Effector memory CD4-positive, alpha-beta T cell (primary cell): ENCODE data around the gene TMEM168.

ENCODE experiments used
- DNase-seq, 3 donors: peaks; one replicate each; pipeline ENCODE4 v3.0.0-alpha.2; 2020
- H3K27ac ChIP-seq: 2 replicates; pipeline ENCODE4 v1.7.0; 2013; ENCODE audit warnings: mild to moderate bottlenecking, low read length, moderate library complexity; ENCODE audit not compliant: insufficient read depth, poor library complexity, severe bottlenecking
- H3K27me3 ChIP-seq: replicated peaks from 2 replicates; pipeline ENCODE4 v1.7.0; 2013; ENCODE audit warnings: mild to moderate bottlenecking, low read length; ENCODE audit not compliant: insufficient read depth, control insufficient read depth, poor library complexity, severe bottlenecking
- H3K36me3 ChIP-seq: 2 replicates; pipeline ENCODE4 v1.7.0; 2013; ENCODE audit warnings: mild to moderate bottlenecking, low read length, moderate library complexity; ENCODE audit not compliant: control insufficient read depth, insufficient read depth
- H3K4me1 ChIP-seq: 2 replicates; pipeline ENCODE4 v1.7.0; 2013; ENCODE audit warnings: low read length, mild to moderate bottlenecking; ENCODE audit not compliant: control insufficient read depth, insufficient read depth, poor library complexity, severe bottlenecking
- H3K4me3 ChIP-seq: 2 replicates; pipeline ENCODE4 v1.7.0; 2013; ENCODE audit warnings: low read length, low read depth, mild to moderate bottlenecking; ENCODE audit not compliant: insufficient read depth, poor library complexity, severe bottlenecking
- H3K9me3 ChIP-seq: 2 replicates; pipeline ENCODE4 v1.7.0; 2013; ENCODE audit warnings: mild to moderate bottlenecking, low read length, moderate library complexity; ENCODE audit not compliant: control insufficient read depth

TMEM168 gene

DNA sequence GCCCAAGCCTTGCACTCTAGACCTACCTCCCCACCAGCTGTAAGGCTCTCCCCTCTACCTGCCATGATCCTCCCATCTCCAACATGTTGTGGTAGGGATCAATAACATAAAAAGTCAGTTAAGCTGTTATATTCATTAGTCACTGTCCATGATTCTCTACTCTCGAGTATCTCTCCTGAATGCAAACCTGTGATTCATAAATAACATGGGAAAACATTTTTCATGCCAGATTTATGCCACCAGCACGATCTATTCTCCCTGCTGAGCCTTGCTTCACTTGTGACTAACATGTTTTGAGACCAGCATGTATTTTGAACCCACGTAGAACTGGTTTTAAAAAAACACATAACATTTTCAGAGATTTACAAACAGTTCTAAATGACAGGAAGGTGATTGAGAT, 30.3 kb downstream of the TMEM168 start:
- Histone ChIP-seq H3K27me3 (no peaks in the 10 kb centered on the region), H3K9me3 (no peaks in the 10 kb centered on the region), H3K36me3 (no peaks in the 10 kb centered on the region), H3K27ac (no peak overlapping the region), H3K4me3 (no peak overlapping the region), H3K4me1 (no peaks in the 10 kb centered on the region)
- no peak for DNase-seq

DNA sequence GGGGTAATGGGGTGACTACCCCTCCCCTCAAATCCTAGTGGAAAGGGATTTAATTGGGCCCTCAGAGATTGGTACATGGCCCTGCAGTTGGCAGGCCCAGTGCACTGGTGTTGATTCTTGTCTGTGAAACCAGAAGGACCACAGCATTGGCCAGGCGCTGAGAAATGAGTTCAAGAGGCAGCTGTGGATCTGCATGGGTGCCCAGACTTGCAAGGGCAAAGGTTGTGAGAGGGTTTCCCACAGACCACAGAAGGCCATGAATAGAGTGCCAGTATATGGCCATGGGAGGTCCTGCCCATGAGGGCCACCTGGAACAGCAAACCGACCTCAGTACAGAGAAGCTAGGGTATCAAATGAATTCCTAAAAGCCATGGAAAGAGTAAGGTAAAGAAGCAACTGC, 32.9 kb downstream of the TMEM168 start:
- H3K4me1 ChIP-seq, result no peaks in the 10 kb centered on the region
- H3K36me3 ChIP-seq, result no peaks in the 10 kb centered on the region

DNA sequence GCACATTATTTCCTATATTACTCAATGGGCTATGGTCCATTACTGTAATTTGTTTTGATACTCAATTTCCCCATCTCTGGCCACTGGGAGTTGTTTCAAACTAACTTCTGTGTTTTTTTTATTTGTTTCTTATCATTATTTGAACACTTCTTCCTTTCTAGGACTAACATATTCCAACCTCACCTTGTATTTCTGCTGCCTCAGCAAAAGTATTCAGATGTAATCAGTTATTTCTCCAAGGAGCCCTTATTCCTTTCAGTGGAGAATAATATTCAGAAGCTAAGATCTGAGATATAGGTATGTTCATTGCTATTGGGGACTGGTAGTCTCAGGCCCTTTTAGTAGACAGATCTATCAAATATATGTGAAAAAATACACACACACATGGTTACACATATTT, 36.9 kb downstream of the TMEM168 start:
- DNase-seq, result no peak

More for the DNA sequence above, 32.9 kb downstream of the TMEM168 start:
- no peaks in the 10 kb centered on the region for H3K27me3 ChIP-seq
- H3K27ac ChIP-seq, result no peak overlapping the region
- no peaks in the 10 kb centered on the region for H3K9me3 ChIP-seq
- no peak overlapping the region for H3K4me3 ChIP-seq
- DNase-seq, result no peak

GRCh38 chr7:112752576-112752975, 37.6 kb downstream of the TMEM168 start:
- no peak overlapping the region for H3K4me3 ChIP-seq
- no peaks in the 10 kb centered on the region for H3K36me3 ChIP-seq
- H3K4me1 ChIP-seq, result no peaks in the 10 kb centered on the region
- DNase-seq, result no peak
- no peak overlapping the region for H3K27ac ChIP-seq
- H3K27me3 ChIP-seq, result no peaks in the 10 kb centered on the region
- H3K9me3 ChIP-seq, result no peaks in the 10 kb centered on the region

More for the DNA sequence above, 36.9 kb downstream of the TMEM168 start:
- H3K36me3 ChIP-seq, result no peaks in the 10 kb centered on the region
- H3K4me3 ChIP-seq, result no peak overlapping the region
- no peak overlapping the region for H3K27ac ChIP-seq
- H3K27me3 ChIP-seq, result no peaks in the 10 kb centered on the region
- no peaks in the 10 kb centered on the region for H3K4me1 ChIP-seq
- no peaks in the 10 kb centered on the region for H3K9me3 ChIP-seq

DNA sequence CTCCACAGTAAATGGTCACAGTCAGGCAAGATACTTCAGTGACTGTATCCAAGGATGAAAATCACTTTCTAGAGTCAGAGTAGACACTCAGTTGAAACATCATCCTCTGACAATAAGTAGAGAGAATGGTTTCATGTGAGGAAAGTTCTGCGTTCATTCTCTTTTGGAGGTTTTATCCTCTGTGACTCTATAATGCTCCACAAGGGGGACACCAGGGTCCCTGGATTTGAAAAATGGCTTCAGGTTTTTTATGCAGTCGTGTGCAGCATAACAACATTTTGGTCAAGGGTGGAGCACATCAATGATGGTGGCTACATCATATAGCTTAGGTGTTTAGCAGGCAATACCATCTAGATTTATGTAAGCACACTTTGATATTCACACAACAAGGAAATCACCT, 40.4 kb downstream of the TMEM168 start:
- Histone ChIP-seq H3K36me3 (no peaks in the 10 kb centered on the region), H3K4me1 (no peaks in the 10 kb centered on the region), H3K9me3 (no peaks in the 10 kb centered on the region), H3K27me3 (no peaks in the 10 kb centered on the region), H3K27ac (no peak overlapping the region), H3K4me3 (no peak overlapping the region)
- DNase-seq, result no peak

DNA sequence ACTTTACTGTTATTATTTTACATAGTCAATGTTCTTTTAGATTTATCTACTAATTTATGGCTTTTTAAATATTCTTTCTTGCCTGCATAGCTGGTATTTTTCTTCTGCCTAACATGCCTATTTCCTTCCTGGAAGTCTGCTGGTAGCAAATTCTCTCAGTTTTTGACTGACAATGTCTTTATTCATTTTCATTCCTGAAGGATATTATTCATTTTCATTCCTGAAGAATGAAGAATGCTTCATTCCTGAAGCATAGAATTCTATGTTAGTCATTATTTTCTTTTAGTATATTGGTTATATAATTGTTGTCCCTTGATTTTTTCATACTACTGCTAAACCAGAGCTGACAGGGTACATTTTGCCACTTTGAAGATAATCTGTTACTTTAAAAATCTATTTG, 41.8 kb downstream of the TMEM168 start:
- no peak overlapping the region for H3K4me3 ChIP-seq
- no peaks in the 10 kb centered on the region for H3K4me1 ChIP-seq
- no peak overlapping the region for H3K27ac ChIP-seq
- H3K27me3 ChIP-seq, result no peaks in the 10 kb centered on the region
- no peaks in the 10 kb centered on the region for H3K9me3 ChIP-seq
- no peak for DNase-seq
- H3K36me3 ChIP-seq, result no peaks in the 10 kb centered on the region

- Histone ChIP-seq H3K27me3 (no peaks in the 10 kb centered on the region), H3K27ac (no peak overlapping the region), H3K9me3 (no peaks in the 10 kb centered on the region), H3K4me3 (no peak overlapping the region), H3K36me3 (no peaks in the 10 kb centered on the region), H3K4me1 (no peaks in the 10 kb centered on the region)
- DNase-seq, result no peak
Measured at GRCh38 chr7:112745635-112746034, 44.6 kb downstream of the TMEM168 start.

- no peak for DNase-seq
- H3K27me3 ChIP-seq, result no peaks in the 10 kb centered on the region
- no peaks in the 10 kb centered on the region for H3K9me3 ChIP-seq
- H3K27ac ChIP-seq, result no peak overlapping the region
- no peaks in the 10 kb centered on the region for H3K36me3 ChIP-seq
- no peaks in the 10 kb centered on the region for H3K4me1 ChIP-seq
- no peak overlapping the region for H3K4me3 ChIP-seq
Measured at GRCh38 chr7:112744818-112745217, 45.4 kb downstream of the TMEM168 start.

DNA sequence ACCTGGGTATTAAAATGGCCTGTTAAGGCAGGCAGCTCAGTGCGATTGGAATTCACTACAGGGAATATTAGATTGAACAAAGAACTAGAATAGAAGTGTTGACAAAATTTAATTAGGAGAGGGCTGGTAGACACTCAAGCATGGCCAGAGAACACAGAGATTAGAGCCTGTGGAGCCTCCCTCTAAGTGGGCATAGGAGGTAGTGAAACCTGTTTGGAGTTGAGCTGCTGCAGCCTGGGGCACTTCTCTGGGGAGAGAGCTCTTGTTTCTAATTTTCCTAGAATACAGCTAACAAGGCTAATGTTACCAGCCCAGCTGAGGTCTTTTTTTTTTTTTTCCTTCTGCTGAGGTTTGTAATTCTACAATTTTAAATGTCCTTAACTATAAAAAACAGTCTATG, 46.4 kb downstream of the TMEM168 start:
- Histone ChIP-seq H3K27me3 (no peaks in the 10 kb centered on the region), H3K36me3 (no peaks in the 10 kb centered on the region), H3K4me3 (no peak overlapping the region), H3K27ac (no peak overlapping the region), H3K4me1 (no peaks in the 10 kb centered on the region), H3K9me3 (no peaks in the 10 kb centered on the region)
- no peak for DNase-seq

- H3K27me3 ChIP-seq, result no peaks in the 10 kb centered on the region
- no peaks in the 10 kb centered on the region for H3K4me1 ChIP-seq
- H3K27ac ChIP-seq, result no peak overlapping the region
- no peaks in the 10 kb centered on the region for H3K36me3 ChIP-seq
- no peak for DNase-seq
- H3K9me3 ChIP-seq, result no peaks in the 10 kb centered on the region
- no peak overlapping the region for H3K4me3 ChIP-seq
Measured at GRCh38 chr7:112740667-112741066, 49.5 kb downstream of the TMEM168 start.
